ENCODE results near the gene KPNA6.
"Not testable (repeated sequence)": the region's sequence is repeated elsewhere in the genome, so short reads cannot be mapped to it uniquely, and the experiment has no call there.

Gene KPNA6

GRCh38 chr1:32126770-32127169 lies 18.9 kb downstream of the KPNA6 start:
- H3K9me3 ChIP-seq (ENCODE audit: insufficient read depth, low read length) = no peaks in the 10 kb centered on the region
- no peak overlapping the region for H2AFZ ChIP-seq (ENCODE audit: low read depth, low read length)
- H3K27ac ChIP-seq (ENCODE audit: low read length) = no peak overlapping the region
- H3K27me3 ChIP-seq (ENCODE audit: low read depth, low read length) = no peaks in the 10 kb centered on the region
- 0 out of 2 replicates have a peak, but pooled peaks cover 4% of the 10 kb centered on the region for H3K4me1 ChIP-seq (ENCODE audit: low read length)
- no peaks in the 10 kb centered on the region for H3K36me3 ChIP-seq (replicated peaks; ENCODE audit: low read depth, low read length)
- H3K4me3 ChIP-seq (ENCODE audit: low read length) = no peak overlapping the region
- peaks cover 75% of the 10 kb centered on the region for H3K79me2 ChIP-seq (ENCODE audit: low read length)
- no peak for TF ChIP-seq EZH2phosphoT487 (IDR thresholded peaks at IDR 0.05; ENCODE audit: low read depth)
- no peak for TF ChIP-seq CTCF (IDR thresholded peaks at IDR 0.05; ENCODE audit: low read depth, low read length)
- no peak overlapping the region for H3K4me2 ChIP-seq (ENCODE audit: low read length)
- peaks cover 9% of the 10 kb centered on the region; the same call in 1 of the 2 replicates for H4K20me1 ChIP-seq (ENCODE audit: insufficient read depth, low read length)
- no peak overlapping the region for H3K9ac ChIP-seq (ENCODE audit: low read length)

GRCh38 chr1:32127409-32128198 lies 19.7 kb downstream of the KPNA6 start:
- TF ChIP-seq CTCF (IDR thresholded peaks at IDR 0.05; ENCODE audit: low read depth, low read length) (no peak), EZH2phosphoT487 (IDR thresholded peaks at IDR 0.05; ENCODE audit: low read depth) (no peak)
- no peaks in the 10 kb centered on the region for H3K9me3 ChIP-seq (ENCODE audit: insufficient read depth, low read length)
- H3K79me2 ChIP-seq (ENCODE audit: low read length) = peaks cover 72% of the 10 kb centered on the region
- H3K36me3 ChIP-seq (replicated peaks; ENCODE audit: low read depth, low read length) = no peaks in the 10 kb centered on the region
- H3K27me3 ChIP-seq (ENCODE audit: low read depth, low read length) = no peaks in the 10 kb centered on the region
- H3K9ac ChIP-seq (ENCODE audit: low read length) = no peak overlapping the region
- H3K4me1 ChIP-seq (ENCODE audit: low read length) = no peaks in the 10 kb centered on the region
- no peak overlapping the region for H3K4me3 ChIP-seq (ENCODE audit: low read length)
- H4K20me1 ChIP-seq (ENCODE audit: insufficient read depth, low read length) = peaks cover 9% of the 10 kb centered on the region; the same call in 1 of the 2 replicates
- H2AFZ ChIP-seq (ENCODE audit: low read depth, low read length) = no peak overlapping the region
- no peak overlapping the region for H3K4me2 ChIP-seq (ENCODE audit: low read length)
- H3K27ac ChIP-seq (ENCODE audit: low read length) = no peak overlapping the region

GRCh38 chr1:32128479-32128878 lies 20.6 kb downstream of the KPNA6 start:
- Histone ChIP-seq H4K20me1 (ENCODE audit: insufficient read depth, low read length) (peaks cover 6% of the 10 kb centered on the region; the same call in 1 of the 2 replicates), H3K4me3 (ENCODE audit: low read length) (no peak overlapping the region), H3K4me2 (ENCODE audit: low read length) (no peak overlapping the region), H3K36me3 (replicated peaks; ENCODE audit: low read depth, low read length) (no peaks in the 10 kb centered on the region), H3K9me3 (ENCODE audit: insufficient read depth, low read length) (no peaks in the 10 kb centered on the region), H3K27me3 (ENCODE audit: low read depth, low read length) (no peaks in the 10 kb centered on the region), H3K27ac (ENCODE audit: low read length) (no peak overlapping the region), H3K9ac (ENCODE audit: low read length) (no peak overlapping the region), H3K79me2 (ENCODE audit: low read length) (peaks cover 69% of the 10 kb centered on the region), H2AFZ (ENCODE audit: low read depth, low read length) (no peak overlapping the region), H3K4me1 (ENCODE audit: low read length) (no peaks in the 10 kb centered on the region)
- no peak for TF ChIP-seq CTCF (IDR thresholded peaks at IDR 0.05; ENCODE audit: low read depth, low read length)
- no peak for TF ChIP-seq EZH2phosphoT487 (IDR thresholded peaks at IDR 0.05; ENCODE audit: low read depth)

- H3K4me2 ChIP-seq (ENCODE audit: low read length) = no peak overlapping the region
- peaks cover 6% of the 10 kb centered on the region; the same call in 1 of the 2 replicates for H4K20me1 ChIP-seq (ENCODE audit: insufficient read depth, low read length)
- no peaks in the 10 kb centered on the region for H3K9me3 ChIP-seq (ENCODE audit: insufficient read depth, low read length)
- no peak overlapping the region for H3K4me3 ChIP-seq (ENCODE audit: low read length)
- TF ChIP-seq CTCF (IDR thresholded peaks at IDR 0.05; ENCODE audit: low read depth, low read length) (no peak), EZH2phosphoT487 (IDR thresholded peaks at IDR 0.05; ENCODE audit: low read depth) (no peak)
- no peaks in the 10 kb centered on the region for H3K36me3 ChIP-seq (replicated peaks; ENCODE audit: low read depth, low read length)
- H3K27ac ChIP-seq (ENCODE audit: low read length) = no peak overlapping the region
- H2AFZ ChIP-seq (ENCODE audit: low read depth, low read length) = no peak overlapping the region
- H3K9ac ChIP-seq (ENCODE audit: low read length) = no peak overlapping the region
- no peaks in the 10 kb centered on the region for H3K4me1 ChIP-seq (ENCODE audit: low read length)
- no peaks in the 10 kb centered on the region for H3K27me3 ChIP-seq (ENCODE audit: low read depth, low read length)
- H3K79me2 ChIP-seq (ENCODE audit: low read length) = peaks cover 65% of the 10 kb centered on the region
These were observed 21.1 kb downstream of the KPNA6 start for GRCh38 chr1:32128964-32129363.

GRCh38 chr1:32133950-32134280 lies 26.1 kb downstream of the KPNA6 start:
- H3K27me3 ChIP-seq (ENCODE audit: low read depth, low read length); H3K36me3 ChIP-seq (replicated peaks; ENCODE audit: low read depth, low read length); H2AFZ ChIP-seq (ENCODE audit: low read depth, low read length); H3K9ac ChIP-seq (ENCODE audit: low read length); H3K4me1 ChIP-seq (ENCODE audit: low read length); H3K4me2 ChIP-seq (ENCODE audit: low read length); H3K27ac ChIP-seq (ENCODE audit: low read length); H3K9me3 ChIP-seq (ENCODE audit: insufficient read depth, low read length); H3K4me3 ChIP-seq (ENCODE audit: low read length); H4K20me1 ChIP-seq (ENCODE audit: insufficient read depth, low read length): not testable (repeated sequence)
- H3K79me2 ChIP-seq (ENCODE audit: low read length) = peaks cover 45% of the 10 kb centered on the region

Measured in OCI-LY3 (cell line).